Skin epidermis (tissue), 12 donors: ENCODE results near the gene OR1M1.
"Not testable (repeated sequence)": the region's sequence is repeated elsewhere in the genome, so short reads cannot be mapped to it uniquely, and the experiment has no call there.

ENCODE experiments used
- H3K27ac ChIP-seq, 21 experiments: fragments of 200-600 bp; sonication (generic) in 11 of 21; one replicate each; pipeline ENCODE4 v1.5.0; 2020; ENCODE audit warnings: mild to moderate bottlenecking in 3 of 21, inconsistent platforms in 2 of 21, moderate library complexity in 2 of 21
- H3K4me3 ChIP-seq, 7 experiments: fragments of 200-600 bp; sonication (generic) in 2 of 7; one replicate each; pipeline ENCODE4 v1.5.0; 2020; ENCODE audit warnings: inconsistent platforms in 2 of 7, mild to moderate bottlenecking in 2 of 7, moderate library complexity in 1 of 7

OR1M1 gene

DNA sequence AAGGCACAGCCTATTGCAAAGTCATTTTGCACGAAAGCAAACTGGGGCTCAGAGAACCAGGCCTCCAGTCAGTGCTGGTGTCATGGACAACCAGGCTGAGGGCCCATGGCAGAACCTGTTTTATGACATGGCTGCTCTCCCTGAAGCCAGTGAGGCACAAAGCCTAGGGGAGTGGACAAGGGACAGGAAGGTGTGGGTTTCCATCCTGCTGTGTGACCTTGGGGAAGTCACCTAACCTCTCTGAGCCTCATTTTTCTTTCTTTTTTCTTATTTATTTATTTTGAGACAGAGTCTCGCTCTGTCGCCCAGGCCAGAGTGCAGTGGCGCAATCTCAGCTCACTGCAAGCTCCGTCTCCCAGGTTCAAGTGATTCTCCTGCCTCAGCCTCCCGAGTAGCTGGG is 15.1 kb upstream of the OR1M1 start:
- not testable (repeated sequence) for H3K27ac ChIP-seq

DNA sequence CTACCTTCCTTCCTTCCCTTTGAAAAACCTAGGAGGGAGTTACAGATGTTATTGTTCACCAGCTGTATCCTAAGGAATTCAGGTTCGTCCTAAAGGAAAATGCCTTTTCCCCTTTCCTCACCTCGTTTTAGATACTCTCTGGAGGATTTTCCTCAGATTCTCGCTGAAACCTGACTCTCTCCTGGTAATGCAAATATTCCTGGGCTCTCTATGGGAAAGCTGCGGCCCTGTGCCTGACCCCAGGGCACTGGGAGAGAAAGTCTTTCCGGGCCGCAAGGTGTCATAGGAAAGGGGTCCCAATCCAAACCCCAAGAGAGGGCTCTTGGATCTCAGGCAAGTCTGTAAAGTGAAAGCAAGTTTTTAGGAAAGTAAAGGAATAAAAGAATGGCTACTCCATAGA is 13.1 kb upstream of the OR1M1 start:
- H3K27ac ChIP-seq, result no peak overlapping the region
- H3K4me3 ChIP-seq, result no peak overlapping the region

More for the DNA sequence above, 15.1 kb upstream of the OR1M1 start:
- H3K4me3 ChIP-seq, result not testable (repeated sequence)

DNA sequence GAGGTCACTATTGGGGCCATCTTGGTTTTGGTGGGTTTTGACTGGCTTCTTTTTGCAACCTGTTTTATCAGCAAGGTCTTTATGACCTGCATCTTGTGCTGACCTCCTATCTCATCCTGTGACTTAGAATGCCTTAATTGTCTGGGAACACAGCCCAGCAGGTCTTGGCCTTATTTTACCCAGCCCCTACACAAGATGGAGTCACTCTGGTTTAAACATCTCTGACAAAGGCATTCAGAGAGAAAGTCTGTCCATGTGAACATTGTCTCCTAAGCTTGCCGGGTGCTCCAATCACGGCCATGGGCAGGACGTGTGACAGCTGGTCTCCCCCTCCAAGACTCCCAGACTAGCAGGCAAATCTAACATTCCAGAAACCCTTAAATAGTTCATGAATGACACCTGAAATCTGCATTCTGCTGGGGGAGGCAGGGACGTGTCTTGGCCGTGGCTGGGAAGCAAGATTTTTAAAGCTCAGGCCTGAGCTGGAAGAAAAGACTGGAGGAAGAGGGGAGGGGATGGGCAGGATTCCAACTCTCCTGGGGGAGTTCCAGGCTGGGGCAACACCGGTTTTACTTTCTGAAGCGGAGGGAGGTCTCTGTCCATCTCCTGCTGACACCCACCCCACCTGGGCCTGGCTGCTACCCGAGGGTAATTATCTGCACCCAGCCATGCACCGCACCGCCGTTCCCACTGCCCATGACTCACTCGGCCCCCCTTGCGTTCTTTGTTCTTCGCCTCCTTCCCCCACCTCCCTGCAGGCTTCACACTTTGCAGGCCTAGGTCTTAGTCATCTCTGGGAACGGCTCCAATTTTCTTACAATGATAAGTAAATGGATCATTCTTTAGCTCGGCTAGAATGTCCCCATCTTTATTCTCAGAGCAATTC is 11.6 kb upstream of the OR1M1 start:
- H3K27ac ChIP-seq, result peak overlapping the region in 6 of 21 experiments; percentile 1 to 74 (median 15)

DNA sequence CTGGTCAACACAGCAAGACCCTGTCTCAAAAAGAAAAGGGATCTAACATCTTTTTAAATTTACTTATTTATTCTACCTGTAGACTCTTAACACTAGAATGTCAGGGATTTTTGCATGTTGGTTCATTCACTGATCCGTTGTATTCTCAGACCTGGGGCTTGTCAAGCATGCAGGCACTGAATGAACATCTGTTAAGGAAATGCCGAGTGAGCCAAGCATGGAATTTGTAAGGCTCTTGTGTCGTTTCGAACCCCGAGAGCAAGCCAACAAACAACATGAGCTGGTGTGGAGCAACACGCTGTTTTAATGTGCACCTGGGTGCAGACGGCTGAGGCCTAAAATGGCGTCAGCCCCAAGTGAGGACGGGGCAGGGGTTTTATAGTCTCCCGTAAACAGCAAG is 10.0 kb upstream of the OR1M1 start:
- no peak overlapping the region for H3K27ac ChIP-seq
- no peak overlapping the region for H3K4me3 ChIP-seq

More for the DNA sequence above, 11.6 kb upstream of the OR1M1 start:
- H3K4me3 ChIP-seq, result no peak overlapping the region

DNA sequence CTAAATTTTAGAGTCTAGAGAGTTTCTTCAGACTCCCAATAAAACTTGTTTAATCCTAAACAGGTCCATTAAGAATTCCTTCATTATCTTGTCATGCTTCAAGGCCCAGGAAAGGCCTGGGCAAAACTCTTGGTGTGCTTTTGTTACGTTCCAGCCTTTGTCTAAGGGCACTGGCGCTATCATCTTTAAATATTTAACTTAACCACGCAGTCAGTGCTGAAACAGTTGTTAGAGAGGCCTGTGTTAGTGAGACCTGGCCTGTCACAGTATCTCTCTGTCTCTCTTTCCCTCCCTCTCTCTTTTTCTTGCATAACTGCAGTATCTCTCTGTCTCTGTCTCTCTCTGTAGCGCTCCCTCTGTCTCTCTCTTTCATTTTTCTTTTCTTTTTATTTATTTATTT is 8.2 kb upstream of the OR1M1 start:
- H3K4me3 ChIP-seq, result no peak overlapping the region
- H3K27ac ChIP-seq, result no peak overlapping the region

DNA sequence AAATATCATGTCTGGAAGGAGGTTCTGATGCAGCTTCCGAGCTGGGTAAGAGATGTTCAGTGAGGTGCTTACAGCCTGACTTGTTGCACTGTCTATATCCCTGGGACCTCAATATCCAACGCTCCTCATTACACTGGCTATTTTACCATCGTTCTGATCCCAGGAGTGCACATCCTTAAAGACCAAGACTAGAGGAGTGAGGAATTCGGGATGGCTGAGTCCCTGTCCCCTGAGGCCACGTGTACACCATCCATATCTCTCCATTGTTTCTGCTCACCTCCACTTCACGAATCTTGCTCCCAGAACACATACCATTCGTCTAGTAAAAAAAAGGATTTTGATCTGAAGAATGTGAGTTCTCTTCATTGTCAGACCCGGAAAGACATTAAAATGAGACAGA is 20.5 kb downstream of the OR1M1 start, which contains the start of gene OR7G2:
Gene OR7G2 (minus strand): TSS at position 101 of the 400 bp plus-strand sequence. CDS start 4,232 bp downstream, outside the sequence.
- H3K4me3 ChIP-seq, result no peak within 1 kb of the TSS
- H3K27ac ChIP-seq, result no peak within 1 kb of the TSS

DNA sequence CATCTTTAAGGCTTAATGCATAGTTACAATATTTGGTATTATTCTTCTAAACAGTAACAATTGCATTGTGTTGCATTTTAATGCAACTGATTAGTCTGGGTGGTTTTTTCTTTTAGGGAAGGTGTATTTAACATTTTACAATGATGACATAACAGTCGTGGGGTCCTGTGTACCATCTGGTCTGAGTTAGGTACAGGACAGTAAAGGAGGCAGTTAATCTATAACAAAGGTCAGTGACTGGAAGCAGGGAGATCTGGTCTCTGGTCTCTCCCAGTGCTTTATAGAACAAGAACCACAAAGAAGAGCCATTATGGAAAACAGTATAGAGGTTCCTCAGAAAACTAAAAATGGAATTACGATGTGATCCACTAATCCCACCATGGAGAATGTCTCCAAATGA is 23.1 kb downstream of the OR1M1 start:
- Histone ChIP-seq H3K27ac (no peak overlapping the region), H3K4me3 (no peak overlapping the region)

DNA sequence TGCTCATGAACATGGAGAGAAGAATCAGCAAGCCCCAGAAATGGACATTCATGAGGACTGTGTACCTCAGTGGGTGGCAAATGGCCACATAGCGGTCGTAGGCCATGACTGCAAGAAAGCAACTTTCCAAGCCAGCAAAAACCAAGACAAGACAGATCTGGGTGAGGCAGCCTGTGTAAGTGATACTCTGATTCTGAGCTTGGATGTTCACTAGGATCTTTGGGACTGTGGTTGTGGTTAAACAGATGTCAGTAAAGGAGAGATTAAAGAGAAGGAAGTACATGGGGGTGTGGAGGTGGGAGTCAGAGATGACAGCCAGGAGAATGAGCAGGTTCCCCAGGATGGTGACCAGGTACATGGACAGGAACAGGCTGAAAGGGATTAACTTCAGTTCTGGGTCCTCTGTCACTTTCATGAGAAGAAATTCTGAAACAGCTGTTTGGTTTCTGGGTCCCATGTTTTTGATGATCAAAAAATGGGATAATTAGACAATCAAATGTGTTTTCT is 28.5 kb downstream of the OR1M1 start, which contains the start of gene OR7G1:
Gene OR7G1 (minus strand): TSS at position 457 of the 507 bp plus-strand sequence. CDS start 0 bp downstream, at position 457.
- Histone ChIP-seq H3K27ac (no peak within 1 kb of the TSS), H3K4me3 (no peak within 1 kb of the TSS)

DNA sequence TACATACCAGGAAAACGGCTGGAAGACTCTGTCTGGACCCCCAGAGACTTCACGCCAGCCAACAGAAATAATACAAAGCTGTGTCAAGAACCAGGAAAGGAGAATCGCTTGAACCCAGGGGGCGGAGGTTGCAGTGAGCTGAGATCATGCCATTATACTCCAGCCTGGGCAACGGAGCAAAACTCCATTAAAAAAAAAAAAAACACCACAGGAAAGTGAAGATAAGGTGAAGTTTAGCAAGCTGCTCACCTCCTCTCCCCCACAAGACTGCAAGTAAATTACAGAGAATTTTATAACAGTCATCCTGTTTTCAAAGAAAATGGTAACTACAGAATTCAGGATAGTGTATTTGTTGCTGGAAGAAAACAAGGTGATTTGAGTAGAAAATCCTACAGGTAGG is 29.7 kb downstream of the OR1M1 start:
- no peak overlapping the region for H3K27ac ChIP-seq
- H3K4me3 ChIP-seq, result no peak overlapping the region

DNA sequence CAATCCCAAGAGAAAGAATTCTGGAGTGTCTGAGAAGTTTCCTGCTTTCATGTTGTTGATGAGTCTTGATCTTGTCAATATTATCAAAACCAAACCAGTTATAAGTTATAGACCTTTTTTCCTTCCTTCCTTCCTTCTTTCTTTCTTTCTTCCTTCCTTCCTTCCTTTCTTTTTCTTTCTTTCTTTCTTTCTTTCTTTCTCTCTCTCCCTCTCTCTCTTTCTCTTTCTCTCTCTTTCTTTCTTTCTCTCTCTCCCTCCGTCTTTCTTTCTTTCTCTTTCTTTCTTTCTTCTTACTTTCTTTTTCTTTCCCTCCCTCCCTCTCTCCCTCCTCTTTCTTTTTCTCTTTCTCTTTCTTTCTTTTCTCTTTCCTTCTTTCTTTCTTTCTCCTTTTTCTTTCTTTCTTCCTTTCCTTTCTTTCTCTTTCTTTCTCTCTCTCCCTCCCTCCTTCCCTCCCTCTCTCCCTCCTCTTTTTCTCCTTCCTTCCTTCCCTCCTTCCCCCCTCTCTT is 40.1 kb downstream of the OR1M1 start, which contains the start of gene OR7G3:
Gene OR7G3 (minus strand): TSS at position 51 of the 506 bp plus-strand sequence. CDS start 0 bp downstream, at position 51.
- Histone ChIP-seq H3K4me3 (no peak within 1 kb of the TSS), H3K27ac (no peak within 1 kb of the TSS)

DNA sequence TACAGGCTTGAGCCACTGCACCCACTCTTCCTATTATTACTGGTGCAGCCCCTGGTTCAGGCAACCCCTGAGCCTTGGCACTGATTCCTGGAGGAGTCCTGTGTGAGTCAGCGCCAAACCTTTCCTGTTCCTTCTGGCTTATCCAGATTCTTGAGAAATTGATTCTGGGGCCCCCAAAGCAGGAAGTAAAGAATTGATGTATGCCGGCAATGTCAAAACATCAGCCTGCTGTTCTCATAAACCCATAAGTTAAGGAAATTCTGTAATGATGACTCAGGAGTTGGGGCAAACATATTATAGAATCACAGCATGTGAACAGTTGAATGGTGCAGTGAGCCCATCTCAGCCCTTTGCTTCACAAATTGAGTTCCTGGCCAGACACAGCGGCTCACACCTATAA is 41.3 kb downstream of the OR1M1 start:
- Histone ChIP-seq H3K27ac (no peak overlapping the region), H3K4me3 (no peak overlapping the region)

DNA sequence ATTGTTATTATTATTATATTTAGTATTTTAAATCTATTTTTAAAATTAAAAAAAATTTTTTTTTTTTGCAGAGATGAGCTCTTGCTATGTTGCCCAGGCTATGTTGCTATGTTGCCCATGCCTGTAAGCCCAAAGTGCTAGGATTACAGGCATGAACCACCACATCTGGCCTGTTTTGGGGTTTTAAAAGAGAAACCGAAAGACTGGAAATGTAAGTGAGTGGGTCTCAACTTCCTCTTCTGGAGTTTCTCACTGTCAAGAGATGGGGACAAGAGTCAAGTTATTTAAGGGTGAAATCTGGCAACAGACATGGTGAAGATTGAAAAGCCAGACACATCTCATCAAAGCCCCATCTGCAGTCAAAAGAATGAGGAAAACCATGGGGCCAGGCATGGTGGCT is 44.1 kb downstream of the OR1M1 start:
- Histone ChIP-seq H3K27ac (no peak overlapping the region), H3K4me3 (no peak overlapping the region)

DNA sequence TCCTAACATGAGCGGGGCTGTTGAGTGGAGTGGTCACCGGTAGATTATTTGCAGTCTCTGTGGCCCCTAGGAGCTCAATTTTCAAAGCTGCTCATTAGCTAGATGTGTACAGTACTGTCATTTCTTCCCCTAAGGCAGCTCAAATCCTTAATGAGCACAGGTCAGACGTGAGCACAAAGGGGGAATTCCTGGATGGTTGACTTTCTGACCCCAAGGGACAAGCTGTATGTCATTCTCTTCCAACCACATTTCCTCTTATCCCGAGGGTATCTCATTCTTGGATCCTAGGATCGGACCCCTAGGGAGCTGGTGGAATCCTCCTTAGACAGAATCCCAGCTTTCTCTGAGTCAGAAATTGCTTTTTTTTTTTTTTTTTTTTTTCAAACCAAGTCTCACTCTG is 45.6 kb downstream of the OR1M1 start:
- H3K27ac ChIP-seq, result no peak overlapping the region
- H3K4me3 ChIP-seq, result no peak overlapping the region

DNA sequence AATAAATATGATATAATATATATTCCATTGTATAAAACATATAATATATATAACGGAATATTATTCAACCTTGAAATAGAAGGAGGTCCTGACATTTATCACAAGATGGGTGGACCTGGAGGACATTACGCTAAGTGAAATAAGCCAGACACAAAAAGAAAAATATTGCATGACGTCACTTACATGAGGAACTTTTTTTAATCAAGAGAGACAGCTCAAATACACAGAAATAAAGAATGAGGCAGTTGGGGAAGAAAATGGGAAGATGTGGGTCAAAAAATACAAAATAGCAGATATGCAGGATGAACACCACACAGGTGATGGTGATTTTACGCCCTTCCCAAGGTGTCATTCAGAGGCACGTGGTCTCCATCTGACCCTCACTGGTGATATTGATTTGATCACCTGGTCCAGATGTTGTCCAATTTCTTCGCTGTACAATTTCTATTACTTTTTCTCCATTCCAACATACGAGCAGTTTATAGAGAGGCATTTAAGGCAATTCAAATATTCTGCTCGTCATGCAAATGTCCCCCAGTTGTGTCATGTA is 52.8 kb downstream of the OR1M1 start:
- Histone ChIP-seq H3K4me3 (peak overlapping the region; percentile 58 to 88 (median 83)), H3K27ac (peak overlapping the region in 18 of 21 experiments; percentile 81 to 97 (median 90))

DNA sequence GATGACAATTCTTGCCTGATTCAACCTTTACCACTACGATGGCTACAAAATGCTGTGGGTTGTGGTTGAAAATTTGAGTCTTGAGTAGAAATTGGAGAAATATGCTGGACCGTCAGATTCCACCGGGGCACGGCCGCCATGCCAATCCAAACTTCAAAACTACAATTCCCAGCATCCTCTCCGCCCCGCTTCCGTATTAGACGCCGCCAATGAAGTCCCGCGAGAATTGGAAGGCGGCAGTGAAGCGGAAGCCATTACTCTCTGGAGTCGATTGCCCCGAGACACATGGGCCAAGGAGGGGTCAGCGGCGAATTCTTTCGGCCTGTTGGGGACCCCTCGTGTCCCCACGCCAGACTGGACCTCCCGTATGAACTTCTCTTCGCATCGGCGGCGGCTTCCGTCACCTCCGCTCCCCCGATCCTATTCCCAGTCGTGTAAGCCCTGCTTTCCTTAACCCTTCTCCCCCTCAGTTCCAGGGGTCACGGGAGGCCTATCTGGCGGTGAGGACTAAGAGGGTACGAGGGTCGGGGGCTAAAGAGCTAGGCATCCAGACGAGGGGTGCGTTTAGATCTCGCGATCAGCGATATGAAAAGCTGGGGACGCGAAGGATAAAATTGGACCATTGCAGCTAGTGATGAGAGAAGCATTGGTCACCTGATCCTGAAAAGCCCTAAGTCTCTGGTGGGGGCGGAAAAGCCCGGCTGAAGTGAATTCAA is 53.5 kb downstream of the OR1M1 start, which contains the start of gene ZNF317:
Gene ZNF317 (plus strand): TSS at position 239 of the 716 bp plus-strand sequence. CDS start 15,620 bp downstream, outside the sequence.
- peak within 1 kb of the TSS; percentile 58 to 88 (median 83) for H3K4me3 ChIP-seq

DNA sequence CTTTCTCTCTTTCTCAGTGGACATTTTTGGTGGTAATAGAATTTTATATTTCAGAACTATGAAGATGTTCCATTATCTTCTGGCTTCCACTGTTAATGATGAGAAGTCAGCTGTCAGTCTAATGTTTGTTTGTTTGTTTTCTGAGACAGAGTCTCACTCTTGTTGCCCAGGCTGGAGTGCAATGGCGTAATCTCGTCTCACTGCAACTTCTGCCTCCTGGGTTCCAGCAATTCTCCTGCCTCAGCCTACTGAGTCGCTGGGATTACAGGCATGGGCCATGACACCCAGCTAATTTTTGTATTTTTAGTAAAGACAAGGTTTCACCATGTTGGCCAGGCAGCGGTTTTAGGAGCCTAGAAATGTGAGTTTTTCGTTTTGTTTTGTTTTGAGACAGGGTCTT is 58.1 kb downstream of the OR1M1 start:
- H3K27ac ChIP-seq, result no peak overlapping the region
- H3K4me3 ChIP-seq, result no peak overlapping the region

More for the DNA sequence above, 53.5 kb downstream of the OR1M1 start, which contains the start of gene ZNF317:
- peak within 1 kb of the TSS; percentile 60 to 97 (median 90) for H3K27ac ChIP-seq
